ENCODE results near the gene FOXO4.

FOXO4 gene

DNA sequence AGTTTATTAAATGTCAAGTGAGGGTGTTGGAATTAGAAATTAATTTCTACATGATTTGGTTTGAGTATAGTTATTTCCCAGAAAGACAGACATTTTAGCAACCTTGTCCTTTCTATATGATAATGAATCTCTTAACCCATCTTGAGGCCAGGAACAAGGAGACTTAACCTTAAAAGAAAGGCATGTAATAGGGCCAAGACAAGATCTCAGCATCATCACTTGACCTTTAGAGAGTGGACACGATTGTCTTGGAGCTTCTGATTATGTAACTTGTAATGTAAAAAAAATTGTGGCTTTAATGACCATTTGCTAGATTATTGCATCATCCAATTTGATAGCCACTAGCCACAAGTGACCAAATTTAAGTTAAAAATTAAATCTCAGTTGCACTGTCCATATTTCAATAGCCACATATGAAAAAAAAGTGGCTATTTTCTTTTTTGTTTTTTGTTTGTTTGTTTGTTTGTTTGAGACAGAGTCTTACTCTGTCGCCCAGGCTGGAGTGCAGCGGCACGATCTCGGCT is 13.5 kb upstream of the FOXO4 start:
- no peak overlapping the region for H3K4ac ChIP-seq (ENCODE audit: low read depth, low read length)
- H4K8ac ChIP-seq (ENCODE audit: low read depth, low read length): no peak overlapping the region
- H3K23ac ChIP-seq (ENCODE audit: low read length): no peak overlapping the region
- no peak overlapping the region for H3K14ac ChIP-seq (ENCODE audit: low read length)
- H3K4me1 ChIP-seq (ENCODE audit: control insufficient read depth in 1 of 2, insufficient read depth in 2 of 2, low read length in 2 of 2): no peaks in the 10 kb centered on the region
- H4K91ac ChIP-seq (ENCODE audit: low read depth, low read length): no peak overlapping the region
- H3K9me3 ChIP-seq (ENCODE audit: insufficient read depth, low read depth, low read length): no peaks in the 10 kb centered on the region
- DNase-seq: no peak
- no peak overlapping the region for H2AK5ac ChIP-seq (ENCODE audit: low read length)
- H3K4me3 ChIP-seq (ENCODE audit: low read depth, low read length): no peak overlapping the region
- H3K79me2 ChIP-seq (ENCODE audit: control insufficient read depth, insufficient read depth, low read length, poor library complexity): no peaks in the 10 kb centered on the region
- H3K18ac ChIP-seq (ENCODE audit: low read length): no peak overlapping the region
- no peak overlapping the region for H2BK5ac ChIP-seq (ENCODE audit: low read depth, low read length, poor library complexity)
- no peak overlapping the region for H2AFZ ChIP-seq (ENCODE audit: insufficient read depth, low read length, poor library complexity)
- H2BK12ac ChIP-seq (ENCODE audit: low read length): no peak overlapping the region
- H3K9ac ChIP-seq (ENCODE audit: low read length): no peak overlapping the region
- no peak overlapping the region for H3K27ac ChIP-seq (ENCODE audit: low read depth, low read length)
- H4K12ac ChIP-seq (ENCODE audit: low read depth, low read length): no peak overlapping the region
- H3K79me1 ChIP-seq (ENCODE audit: low read length): no peaks in the 10 kb centered on the region
- no peak overlapping the region for H3K4me2 ChIP-seq (ENCODE audit: low read length)
- WGBS (ENCODE audit: extremely low coverage, insufficient coverage, insufficient read length): no CpG with 5 or more reads among the region's 5 CpGs
- no peak overlapping the region for H2BK120ac ChIP-seq (ENCODE audit: insufficient read depth, low read length, poor library complexity)
- no peaks in the 10 kb centered on the region for H3K36me3 ChIP-seq (ENCODE audit: control insufficient read depth in 1 of 2, insufficient read depth in 2 of 2, low read length in 2 of 2)
- no peaks in the 10 kb centered on the region for H3K27me3 ChIP-seq (ENCODE audit: insufficient read depth, low read length)

DNA sequence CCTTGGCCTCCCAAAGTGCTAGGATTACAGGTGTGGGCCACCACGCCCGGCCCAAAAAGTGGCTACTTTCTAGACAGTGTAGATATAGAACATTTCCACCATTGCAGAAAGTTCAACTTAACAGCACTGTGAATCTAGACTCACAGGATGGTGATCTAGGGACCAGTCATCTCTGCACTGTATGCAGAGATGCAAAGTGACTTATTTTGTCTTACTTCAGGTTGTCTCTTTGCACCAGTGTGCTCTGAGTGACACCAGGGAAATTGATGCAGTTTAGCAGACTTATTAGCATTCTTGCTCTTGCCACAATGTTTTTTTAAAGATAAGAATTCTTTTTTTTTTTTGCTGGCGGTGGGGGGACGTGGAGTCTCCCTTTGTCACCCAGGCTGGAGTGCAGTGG is 12.8 kb upstream of the FOXO4 start:
- Histone ChIP-seq H2BK12ac (ENCODE audit: low read length) (no peak overlapping the region), H3K27ac (ENCODE audit: low read depth, low read length) (no peak overlapping the region), H2BK5ac (ENCODE audit: low read depth, low read length, poor library complexity) (no peak overlapping the region), H2BK120ac (ENCODE audit: insufficient read depth, low read length, poor library complexity) (no peak overlapping the region), H3K36me3 (ENCODE audit: control insufficient read depth in 1 of 2, insufficient read depth in 2 of 2, low read length in 2 of 2) (no peaks in the 10 kb centered on the region), H3K23ac (ENCODE audit: low read length) (no peak overlapping the region), H3K27me3 (ENCODE audit: insufficient read depth, low read length) (no peaks in the 10 kb centered on the region), H3K4ac (ENCODE audit: low read depth, low read length) (no peak overlapping the region), H3K4me1 (ENCODE audit: control insufficient read depth in 1 of 2, insufficient read depth in 2 of 2, low read length in 2 of 2) (no peaks in the 10 kb centered on the region), H3K4me2 (ENCODE audit: low read length) (no peak overlapping the region), H4K12ac (ENCODE audit: low read depth, low read length) (no peak overlapping the region), H3K9ac (ENCODE audit: low read length) (no peak overlapping the region), H4K91ac (ENCODE audit: low read depth, low read length) (no peak overlapping the region), H3K14ac (ENCODE audit: low read length) (no peak overlapping the region), H3K79me1 (ENCODE audit: low read length) (no peaks in the 10 kb centered on the region), H3K4me3 (ENCODE audit: low read depth, low read length) (no peak overlapping the region), H3K18ac (ENCODE audit: low read length) (no peak overlapping the region), H3K9me3 (ENCODE audit: insufficient read depth, low read depth, low read length) (no peaks in the 10 kb centered on the region), H2AK5ac (ENCODE audit: low read length) (no peak overlapping the region), H2AFZ (ENCODE audit: insufficient read depth, low read length, poor library complexity) (no peak overlapping the region), H3K79me2 (ENCODE audit: control insufficient read depth, insufficient read depth, low read length, poor library complexity) (no peaks in the 10 kb centered on the region), H4K8ac (ENCODE audit: low read depth, low read length) (no peak overlapping the region)
- DNase-seq: no peak
- WGBS (ENCODE audit: extremely low coverage, insufficient coverage, insufficient read length): no CpG with 5 or more reads among the region's 4 CpGs

DNA sequence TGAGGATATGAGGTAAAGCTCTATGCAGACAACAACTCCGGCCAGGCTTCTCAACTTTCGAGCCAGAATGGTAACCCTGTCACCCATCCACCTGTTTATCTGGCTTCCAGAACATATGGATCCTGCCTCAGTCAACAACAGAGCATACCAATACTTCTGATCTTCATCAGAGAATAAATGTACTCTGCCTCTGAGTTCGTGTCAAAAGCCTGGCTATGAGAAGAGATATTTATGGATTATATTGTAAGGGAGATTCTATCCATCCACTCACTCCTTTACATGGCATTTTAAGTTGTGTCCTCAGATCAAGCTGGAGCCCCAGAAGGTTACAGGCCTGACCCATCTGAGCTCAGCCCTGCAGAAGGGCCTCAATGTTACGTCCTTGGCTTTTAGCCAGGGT is 9.8 kb upstream of the FOXO4 start:
- DNase-seq: no peak
- no peak overlapping the region for H3K18ac ChIP-seq (ENCODE audit: low read length)
- H3K4me2 ChIP-seq (ENCODE audit: low read length): no peak overlapping the region
- H3K4me1 ChIP-seq (ENCODE audit: control insufficient read depth in 1 of 2, insufficient read depth in 2 of 2, low read length in 2 of 2): no peaks in the 10 kb centered on the region
- H3K36me3 ChIP-seq (ENCODE audit: control insufficient read depth in 1 of 2, insufficient read depth in 2 of 2, low read length in 2 of 2): no peaks in the 10 kb centered on the region
- H3K14ac ChIP-seq (ENCODE audit: low read length): no peak overlapping the region
- no peak overlapping the region for H2AK5ac ChIP-seq (ENCODE audit: low read length)
- H3K79me2 ChIP-seq (ENCODE audit: control insufficient read depth, insufficient read depth, low read length, poor library complexity): no peaks in the 10 kb centered on the region
- whole genome bisulfite sequencing (ENCODE audit: extremely low coverage, insufficient coverage, insufficient read length): no CpG with 5 or more reads among the region's 4 CpGs
- H3K9me3 ChIP-seq (ENCODE audit: insufficient read depth, low read depth, low read length): no peaks in the 10 kb centered on the region
- H3K27me3 ChIP-seq (ENCODE audit: insufficient read depth, low read length): no peaks in the 10 kb centered on the region
- H3K27ac ChIP-seq (ENCODE audit: low read depth, low read length): no peak overlapping the region
- H4K91ac ChIP-seq (ENCODE audit: low read depth, low read length): no peak overlapping the region
- H3K79me1 ChIP-seq (ENCODE audit: low read length): no peaks in the 10 kb centered on the region
- H4K8ac ChIP-seq (ENCODE audit: low read depth, low read length): no peak overlapping the region
- no peak overlapping the region for H4K12ac ChIP-seq (ENCODE audit: low read depth, low read length)
- H3K4ac ChIP-seq (ENCODE audit: low read depth, low read length): no peak overlapping the region
- no peak overlapping the region for H2AFZ ChIP-seq (ENCODE audit: insufficient read depth, low read length, poor library complexity)
- no peak overlapping the region for H3K4me3 ChIP-seq (ENCODE audit: low read depth, low read length)
- no peak overlapping the region for H2BK5ac ChIP-seq (ENCODE audit: low read depth, low read length, poor library complexity)
- no peak overlapping the region for H3K23ac ChIP-seq (ENCODE audit: low read length)
- no peak overlapping the region for H2BK120ac ChIP-seq (ENCODE audit: insufficient read depth, low read length, poor library complexity)
- no peak overlapping the region for H3K9ac ChIP-seq (ENCODE audit: low read length)
- H2BK12ac ChIP-seq (ENCODE audit: low read length): no peak overlapping the region

DNA sequence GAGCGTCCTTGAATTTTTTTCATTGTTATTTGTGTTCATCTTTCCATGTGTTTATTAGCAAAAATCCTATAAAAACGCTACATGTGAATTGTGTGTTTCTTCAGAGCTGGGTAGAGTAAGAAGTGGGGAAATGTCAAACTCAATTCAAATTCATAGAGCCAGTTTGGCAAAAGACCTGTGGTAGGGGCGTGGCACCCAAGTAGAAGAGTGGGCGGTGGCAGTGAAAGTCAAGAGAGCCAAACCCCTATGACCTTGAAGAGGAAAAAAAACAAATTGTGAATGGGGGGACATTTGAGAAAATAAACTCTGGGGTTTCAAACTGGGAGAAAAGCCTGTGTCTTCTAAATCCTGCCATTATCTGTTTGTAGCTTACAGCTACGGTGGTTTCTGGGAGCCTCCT is 4.4 kb upstream of the FOXO4 start:
- Histone ChIP-seq H2BK5ac (ENCODE audit: low read depth, low read length, poor library complexity) (no peak overlapping the region), H3K4me1 (ENCODE audit: control insufficient read depth in 1 of 2, insufficient read depth in 2 of 2, low read length in 2 of 2) (no peaks in the 10 kb centered on the region), H3K27me3 (ENCODE audit: insufficient read depth, low read length) (no peaks in the 10 kb centered on the region)

More for the DNA sequence above, 4.4 kb upstream of the FOXO4 start:
- Histone ChIP-seq H3K27ac (ENCODE audit: low read depth, low read length) (no peak overlapping the region), H3K4me3 (ENCODE audit: low read depth, low read length) (no peak overlapping the region), H3K79me2 (ENCODE audit: control insufficient read depth, insufficient read depth, low read length, poor library complexity) (no peaks in the 10 kb centered on the region), H3K14ac (ENCODE audit: low read length) (no peak overlapping the region), H3K4ac (ENCODE audit: low read depth, low read length) (no peak overlapping the region), H4K12ac (ENCODE audit: low read depth, low read length) (no peak overlapping the region), H3K18ac (ENCODE audit: low read length) (no peak overlapping the region), H4K91ac (ENCODE audit: low read depth, low read length) (no peak overlapping the region), H2BK120ac (ENCODE audit: insufficient read depth, low read length, poor library complexity) (no peak overlapping the region), H4K8ac (ENCODE audit: low read depth, low read length) (no peak overlapping the region), H3K9ac (ENCODE audit: low read length) (no peak overlapping the region), H3K79me1 (ENCODE audit: low read length) (peaks cover 2% of the 10 kb centered on the region), H2BK12ac (ENCODE audit: low read length) (no peak overlapping the region), H3K23ac (ENCODE audit: low read length) (no peak overlapping the region), H3K36me3 (ENCODE audit: control insufficient read depth in 1 of 2, insufficient read depth in 2 of 2, low read length in 2 of 2) (no peaks in the 10 kb centered on the region), H3K9me3 (ENCODE audit: insufficient read depth, low read depth, low read length) (no peaks in the 10 kb centered on the region), H3K4me2 (ENCODE audit: low read length) (no peak overlapping the region), H2AFZ (ENCODE audit: insufficient read depth, low read length, poor library complexity) (no peak overlapping the region), H2AK5ac (ENCODE audit: low read length) (no peak overlapping the region)
- no CpG with 5 or more reads among the region's 5 CpGs for WGBS (ENCODE audit: extremely low coverage, insufficient coverage, insufficient read length)
- DNase-seq: no peak
